ENCODE measurements around the gene ZBTB5.

ZBTB5 gene

GRCh38 chr9:37466037-37466709 is 923 bp upstream of the ZBTB5 start:
- TF ChIP-seq CTCF (IDR thresholded peaks at IDR 0.05; ENCODE audit: low read depth, low read length): no peak
- DNase-seq (ENCODE audit: extremely low read depth, low read depth): peak; percentile 44

- peak; percentile 22 for DNase-seq (ENCODE audit: extremely low read depth, low read depth)
- TF ChIP-seq CTCF (IDR thresholded peaks at IDR 0.05; ENCODE audit: low read depth, low read length): no peak
Observed at GRCh38 chr9:37464426-37465248, 613 bp downstream of the ZBTB5 start.

GRCh38 chr9:37464006-37464405 is 1.2 kb downstream of the ZBTB5 start:
- DNase-seq (ENCODE audit: extremely low read depth, low read depth): no peak
- no peak for TF ChIP-seq CTCF (IDR thresholded peaks at IDR 0.05; ENCODE audit: low read depth, low read length)

GRCh38 chr9:37456817-37457216 is 8.4 kb downstream of the ZBTB5 start:
- no peak for DNase-seq (ENCODE audit: extremely low read depth, low read depth)
- no peak for TF ChIP-seq CTCF (IDR thresholded peaks at IDR 0.05; ENCODE audit: low read depth, low read length)

- no peak for DNase-seq (ENCODE audit: extremely low read depth, low read depth)
- TF ChIP-seq CTCF (IDR thresholded peaks at IDR 0.05; ENCODE audit: low read depth, low read length): no peak
Observed at GRCh38 chr9:37455884-37456647, 9.2 kb downstream of the ZBTB5 start.

- TF ChIP-seq CTCF (IDR thresholded peaks at IDR 0.05; ENCODE audit: low read depth, low read length): no peak
- no peak for DNase-seq (ENCODE audit: extremely low read depth, low read depth)
Observed at GRCh38 chr9:37454238-37454637, 11.0 kb downstream of the ZBTB5 start.

- no peak for DNase-seq (ENCODE audit: extremely low read depth, low read depth)
- no peak for TF ChIP-seq CTCF (IDR thresholded peaks at IDR 0.05; ENCODE audit: low read depth, low read length)
Observed at GRCh38 chr9:37453827-37454226, 11.4 kb downstream of the ZBTB5 start.
